ELR (cell line): Measurements from ENCODE around the gene LTBP3.
A peak's percentile ranks its signal among the peaks of the same experiment; 100 is the strongest.

Experiments used
- DNase-seq: peaks from one replicate; pipeline ENCODE4 v3.0.0-alpha.2; 2015; ENCODE audit warnings: low read depth

Gene LTBP3

GRCh38 chr11:65554057-65554818 is 3.9 kb downstream of the LTBP3 start:
- no peak for DNase-seq

GRCh38 chr11:65553301-65554001 is 4.7 kb downstream of the LTBP3 start:
- no peak for DNase-seq

- no peak for DNase-seq
These were observed 5.7 kb downstream of the LTBP3 start for GRCh38 chr11:65552388-65552951.

- DNase-seq, result peak; percentile 52
These were observed 6.4 kb downstream of the LTBP3 start for GRCh38 chr11:65551572-65552387.

GRCh38 chr11:65549096-65549495 is 9.1 kb downstream of the LTBP3 start:
- DNase-seq, result no peak

GRCh38 chr11:65548395-65548794 is 9.8 kb downstream of the LTBP3 start:
- no peak for DNase-seq

GRCh38 chr11:65547446-65548125 is 10.6 kb downstream of the LTBP3 start:
- no peak for DNase-seq

GRCh38 chr11:65546217-65546958 is 11.8 kb downstream of the LTBP3 start:
- DNase-seq, result peak; percentile 37

- DNase-seq, result no peak
These were observed 12.3 kb downstream of the LTBP3 start for GRCh38 chr11:65545853-65546216.

GRCh38 chr11:65542738-65543390 is 15.3 kb downstream of the LTBP3 start:
- no peak for DNase-seq

- no peak for DNase-seq
These were observed 16.8 kb downstream of the LTBP3 start for GRCh38 chr11:65541093-65541982.

- peak; percentile 90 for DNase-seq
These were observed 17.7 kb downstream of the LTBP3 start for GRCh38 chr11:65540290-65541092.

- DNase-seq, result no peak
These were observed 18.3 kb downstream of the LTBP3 start for GRCh38 chr11:65539744-65540289.

GRCh38 chr11:65538915-65539743 is 19.0 kb downstream of the LTBP3 start:
- DNase-seq, result no peak

GRCh38 chr11:65538232-65538914 is 19.8 kb downstream of the LTBP3 start:
- no peak for DNase-seq

GRCh38 chr11:65537620-65538231 is 20.4 kb downstream of the LTBP3 start:
- no peak for DNase-seq

- no peak for DNase-seq
These were observed 20.9 kb downstream of the LTBP3 start for GRCh38 chr11:65537296-65537597.
